Limb (tissue), 2 donors: ENCODE results near the gene SIM2.

Source experiments
- DNase-seq, 2 donors: peaks; one replicate each; pipeline ENCODE4 v3.0.0-alpha.2; 2016; ENCODE audit errors: extremely low spot score in 2 of 2

Gene SIM2

GRCh38 chr21:36763305-36763704, 64.4 kb downstream of the SIM2 start:
- DNase-seq: no peak

- no peak for DNase-seq
Measured at GRCh38 chr21:36765229-36765628, 66.3 kb downstream of the SIM2 start.

GRCh38 chr21:36766511-36766910, 67.6 kb downstream of the SIM2 start:
- DNase-seq: no peak

GRCh38 chr21:36767096-36767495, 68.2 kb downstream of the SIM2 start:
- DNase-seq: no peak

GRCh38 chr21:36768496-36768895, 69.6 kb downstream of the SIM2 start:
- DNase-seq: no peak

GRCh38 chr21:36769051-36769839, 70.3 kb downstream of the SIM2 start:
- peak in 1 of 2 donors; percentile 75 for DNase-seq

GRCh38 chr21:36773117-36773516, 74.2 kb downstream of the SIM2 start:
- peak in 1 of 2 donors; percentile 69 for DNase-seq

GRCh38 chr21:36773995-36774394, 75.1 kb downstream of the SIM2 start:
- no peak for DNase-seq

GRCh38 chr21:36776981-36777617, 78.2 kb downstream of the SIM2 start:
- no peak for DNase-seq

GRCh38 chr21:36780861-36781260, 81.9 kb downstream of the SIM2 start:
- DNase-seq: no peak

- no peak for DNase-seq
Measured at GRCh38 chr21:36783612-36784374, 84.9 kb downstream of the SIM2 start.

- DNase-seq: no peak
Measured at GRCh38 chr21:36784947-36785346, 86.0 kb downstream of the SIM2 start.

- DNase-seq: no peak
Measured at GRCh38 chr21:36785615-36786014, 86.7 kb downstream of the SIM2 start.

- DNase-seq: no peak
Measured at GRCh38 chr21:36786186-36786585, 87.3 kb downstream of the SIM2 start.

GRCh38 chr21:36788120-36788638, 89.3 kb downstream of the SIM2 start:
- no peak for DNase-seq

- no peak for DNase-seq
Measured at GRCh38 chr21:36790616-36791015, 91.7 kb downstream of the SIM2 start.

- DNase-seq: peak in 1 of 2 donors; percentile 67
Measured at GRCh38 chr21:36791180-36791579, 92.3 kb downstream of the SIM2 start.

GRCh38 chr21:36791695-36792470, 93.0 kb downstream of the SIM2 start:
- DNase-seq: no peak

GRCh38 chr21:36792505-36792967, 93.6 kb downstream of the SIM2 start:
- DNase-seq: no peak

- no peak for DNase-seq
Measured at GRCh38 chr21:36796070-36796469, 97.2 kb downstream of the SIM2 start.

GRCh38 chr21:36798491-36798890, 99.6 kb downstream of the SIM2 start:
- DNase-seq: no peak
